B cell (primary cell): ENCODE measurements around the gene TMEM266.

Source experiments
- EZH2 ChIP-seq: IDR thresholded peaks from 2 replicates; pipeline ENCODE4 v1.6.1; 2012; ENCODE audit warnings: borderline replicate concordance, low read depth, mild to moderate bottlenecking, moderate library complexity, low read length; ENCODE audit not compliant: insufficient read depth, poor library complexity, severe bottlenecking
- TF ChIP-seq, protein P1 (sequence below): fragments of 200-600 bp; IDR thresholded peaks from one replicate; pipeline ENCODE4 v1.8.0; 2022; ENCODE audit warnings: antibody characterized with exemption, mild to moderate bottlenecking

DNA sequence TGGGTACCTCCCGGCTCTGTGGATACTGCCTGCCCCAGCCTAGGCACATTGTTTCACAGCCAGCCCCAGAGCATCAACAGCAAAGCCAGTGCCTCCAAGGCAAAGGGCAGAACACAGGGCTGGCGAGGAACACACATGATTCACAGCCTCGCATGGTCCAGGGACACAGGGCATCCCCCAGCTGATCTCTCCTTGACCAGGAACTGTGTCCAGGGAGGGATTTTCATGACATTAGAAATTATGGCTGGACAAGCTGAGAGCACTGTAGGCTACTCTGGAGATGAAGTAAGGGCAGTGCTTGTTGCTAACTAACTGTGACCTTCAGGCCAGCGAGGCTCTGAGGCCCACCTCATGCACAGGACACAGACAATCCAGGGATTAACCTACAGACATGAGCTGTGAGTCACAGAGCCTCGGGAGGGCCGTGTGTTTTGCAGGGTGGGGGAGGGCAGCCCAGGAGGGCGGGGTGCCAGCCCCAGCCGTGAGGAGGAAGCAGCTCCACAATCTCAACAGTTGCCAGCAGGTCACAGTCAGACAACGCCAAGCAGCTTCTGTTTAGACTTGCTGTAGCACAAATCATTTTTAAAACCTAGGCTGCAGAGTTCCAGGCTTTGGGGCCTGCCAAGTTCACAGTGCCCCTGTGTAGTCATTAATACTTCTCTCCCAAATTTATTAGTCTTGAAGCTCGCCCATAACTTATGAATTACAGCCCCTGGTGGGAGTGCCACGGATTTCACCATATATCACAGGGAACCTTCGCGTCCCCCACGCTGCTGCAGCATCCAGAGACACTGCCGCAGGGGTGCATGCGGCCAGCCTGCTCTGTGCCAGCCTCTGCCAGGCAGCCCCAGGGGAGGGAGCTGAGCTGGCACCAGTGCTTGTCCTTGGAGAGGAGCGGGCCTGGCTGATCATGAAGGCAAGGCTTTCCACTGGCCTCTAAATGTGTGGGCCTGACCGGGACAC is 136.8 kb downstream of the TMEM266 start:
- TF ChIP-seq, protein P1, sequence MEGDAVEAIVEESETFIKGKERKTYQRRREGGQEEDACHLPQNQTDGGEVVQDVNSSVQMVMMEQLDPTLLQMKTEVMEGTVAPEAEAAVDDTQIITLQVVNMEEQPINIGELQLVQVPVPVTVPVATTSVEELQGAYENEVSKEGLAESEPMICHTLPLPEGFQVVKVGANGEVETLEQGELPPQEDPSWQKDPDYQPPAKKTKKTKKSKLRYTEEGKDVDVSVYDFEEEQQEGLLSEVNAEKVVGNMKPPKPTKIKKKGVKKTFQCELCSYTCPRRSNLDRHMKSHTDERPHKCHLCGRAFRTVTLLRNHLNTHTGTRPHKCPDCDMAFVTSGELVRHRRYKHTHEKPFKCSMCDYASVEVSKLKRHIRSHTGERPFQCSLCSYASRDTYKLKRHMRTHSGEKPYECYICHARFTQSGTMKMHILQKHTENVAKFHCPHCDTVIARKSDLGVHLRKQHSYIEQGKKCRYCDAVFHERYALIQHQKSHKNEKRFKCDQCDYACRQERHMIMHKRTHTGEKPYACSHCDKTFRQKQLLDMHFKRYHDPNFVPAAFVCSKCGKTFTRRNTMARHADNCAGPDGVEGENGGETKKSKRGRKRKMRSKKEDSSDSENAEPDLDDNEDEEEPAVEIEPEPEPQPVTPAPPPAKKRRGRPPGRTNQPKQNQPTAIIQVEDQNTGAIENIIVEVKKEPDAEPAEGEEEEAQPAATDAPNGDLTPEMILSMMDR: no peak
- no peak for TF ChIP-seq EZH2
